Neural cell (in vitro differentiated cells): ENCODE results near the gene CDK13.

Source experiments
- CTCF ChIP-seq: fragments of 450-650 bp; IDR thresholded peaks from 2 replicates; pipeline ENCODE4 v1.5.1; 2014; ENCODE audit warnings: antibody characterized with exemption, mild to moderate bottlenecking, moderate library complexity; ENCODE audit not compliant: poor library complexity, severe bottlenecking
- EP300 ChIP-seq: fragments of 450-650 bp; conservative IDR thresholded peaks from 2 replicates; pipeline ENCODE4 v1.6.1; 2014; ENCODE audit warnings: antibody characterized with exemption, mild to moderate bottlenecking, moderate library complexity; ENCODE audit not compliant: poor library complexity, severe bottlenecking
- EZH2 ChIP-seq: fragments of 200-600, 300-800 bp; shearing (Covaris generic), sonication (generic); IDR thresholded peaks from 2 replicates; pipeline ENCODE4 v1.6.1; 2014; ENCODE audit warnings: antibody characterized with exemption, low read length, borderline replicate concordance, mild to moderate bottlenecking; ENCODE audit not compliant: insufficient read depth, poor library complexity, severe bottlenecking
- POLR2AphosphoS5 ChIP-seq: IDR thresholded peaks from 2 replicates; pipeline ENCODE4 v1.6.1; 2012
- RAD21 ChIP-seq: fragments of 450-650 bp; conservative IDR thresholded peaks from 2 replicates; pipeline ENCODE4 v1.6.1; 2014; ENCODE audit warnings: antibody characterized with exemption, mild to moderate bottlenecking, moderate library complexity
- REST ChIP-seq: IDR thresholded peaks from 2 replicates; pipeline ENCODE4 v1.6.1; 2012; ENCODE audit warnings: borderline replicate concordance

GRCh38 chr7:40024048-40024447 lies 74.0 kb downstream of the CDK13 start:
- TF ChIP-seq CTCF: no peak
- no peak for TF ChIP-seq EP300
- no peak for TF ChIP-seq REST
- no peak for TF ChIP-seq EZH2
- no peak for TF ChIP-seq POLR2AphosphoS5
- TF ChIP-seq RAD21: no peak
